H1 (cell line): ENCODE results near the gene ARHGEF28. TPM values are rescaled to one million over a fixed set of nuclear protein-coding genes. Genes with fewer than 3 reads are reported as not detected.

ENCODE experiments used
- CTCF ChIA-PET: fragments of 300-600 bp; sonication (Branson Sonifier 250); formaldehyde crosslinking; loops from one replicate; lab custom pipeline; 2021; ENCODE audit not compliant: partially characterized antibody; lab: Charles Lee
- POLR2A ChIA-PET: fragments of 300-600 bp; sonication (Branson Sonifier 250); formaldehyde crosslinking; loops from one replicate; lab custom pipeline; 2021; ENCODE audit warnings: inconsistent platforms; ENCODE audit not compliant: partially characterized antibody; lab: Charles Lee
- DNase-seq, 2 experiments: peaks; one replicate each; pipeline versions ENCODE4 v3.0.0 to v3.0.0-alpha.2; 2010 to 2022; ENCODE audit warnings: low spot score in 2 of 2, low read depth in 1 of 2, mixed read lengths in 1 of 2
- FAIRE-seq: peaks from 2 replicates; lab custom pipeline; 2011; peaks lifted over from hg19 to GRCh38; lab: Jason Lieb, UNC
- H2AFZ ChIP-seq: 2 replicates; pipeline ENCODE4 v1.8.1; 2012; ENCODE audit warnings: low read length, inconsistent platforms
- H2AK5ac ChIP-seq: 2 replicates; pipeline ENCODE4 v1.6.1; 2013; ENCODE audit warnings: low read depth, low read length
- H2BK120ac ChIP-seq: replicated peaks from 2 replicates; pipeline ENCODE3; 2013; ENCODE audit warnings: low read depth, low read length, inconsistent platforms
- H2BK12ac ChIP-seq: 2 replicates; pipeline ENCODE4 v1.6.1; 2013; ENCODE audit warnings: low read depth, low read length
- H2BK15ac ChIP-seq: 2 replicates; pipeline ENCODE4 v1.6.1; 2013; ENCODE audit warnings: low read length
- H2BK20ac ChIP-seq: 2 replicates; pipeline ENCODE4 v1.6.1; 2013; ENCODE audit warnings: low read length
- H2BK5ac ChIP-seq: 2 replicates; pipeline ENCODE4 v1.6.1; 2013; ENCODE audit warnings: low read depth, low read length
- H3K14ac ChIP-seq: 2 replicates; pipeline ENCODE4 v1.6.1; 2013; ENCODE audit warnings: inconsistent platforms; ENCODE audit not compliant: insufficient read length
- H3K18ac ChIP-seq: 2 replicates; pipeline ENCODE4 v1.6.1; 2013; ENCODE audit warnings: low read length; ENCODE audit errors: extremely low read depth
- H3K23ac ChIP-seq: 2 replicates; pipeline ENCODE4 v1.6.1; 2013; ENCODE audit warnings: inconsistent platforms; ENCODE audit not compliant: insufficient read length
- H3K23me2 ChIP-seq: 2 replicates; pipeline ENCODE4 v1.6.1; 2013; ENCODE audit warnings: low read depth, low read length
- H3K27ac ChIP-seq: 2 replicates; pipeline ENCODE4 v1.6.1; 2011; ENCODE audit warnings: low read depth, low read length, inconsistent platforms
- H3K27me3 ChIP-seq, 4 experiments: replicated peaks in 1 of 4; 1 replicate in 1 of 4; 2 replicates in 3 of 4; pipeline versions ENCODE4 v1.6.1 to v1.8.1; 2011 to 2013; ENCODE audit warnings: low read length in 3 of 4, mild to moderate bottlenecking in 3 of 4, inconsistent platforms in 2 of 4, mixed read lengths in 2 of 4, moderate library complexity in 1 of 4; ENCODE audit not compliant: control insufficient read depth in 3 of 4, insufficient read depth in 3 of 4; ENCODE audit errors: extremely low read depth in 1 of 4
- H3K36me3 ChIP-seq, 4 experiments: 2 replicates each; pipeline versions ENCODE4 v1.6.1 to v1.8.1; 2011 to 2013; ENCODE audit warnings: mild to moderate bottlenecking in 4 of 4, low read length in 3 of 4, moderate library complexity in 2 of 4, control low read depth in 1 of 4, inconsistent platforms in 1 of 4; ENCODE audit not compliant: insufficient read depth in 4 of 4, control insufficient read depth in 2 of 4
- H3K4ac ChIP-seq: replicated peaks from 2 replicates; pipeline ENCODE3; 2013; ENCODE audit warnings: low read length, low read depth, mixed read lengths, inconsistent platforms; ENCODE audit not compliant: insufficient read length
- H3K4me1 ChIP-seq, 4 experiments: replicated peaks in 1 of 4; 1 replicate in 1 of 4; 2 replicates in 3 of 4; pipeline versions ENCODE4 v1.6.1 to v1.8.1; 2011 to 2013; ENCODE audit warnings: low read length in 3 of 4, inconsistent platforms in 2 of 4, mixed read lengths in 1 of 4; ENCODE audit not compliant: insufficient read depth in 4 of 4, control insufficient read depth in 3 of 4
- H3K4me2 ChIP-seq, 2 experiments: 2 replicates each; pipeline versions ENCODE4 v1.6.1 to v1.8.1; 2011 to 2013; ENCODE audit warnings: low read depth in 2 of 2, low read length in 2 of 2, control low read depth in 1 of 2, inconsistent platforms in 1 of 2, mild to moderate bottlenecking in 1 of 2; ENCODE audit not compliant: insufficient read depth in 1 of 2
- H3K4me3 ChIP-seq, 4 experiments: fragments of 200-600, 300-600 bp in 1 of 4; sonication (generic), shearing (Covaris generic), sonication (Bioruptor Twin) in 1 of 4; 2 replicates each; pipeline versions ENCODE4 v1.5.1 to v1.8.1; 2011 to 2016; ENCODE audit warnings: low read length in 4 of 4, low read depth in 3 of 4, control low read depth in 2 of 4, inconsistent platforms in 2 of 4, mild to moderate bottlenecking in 2 of 4, mixed read lengths in 1 of 4, moderate library complexity in 1 of 4; ENCODE audit not compliant: insufficient read depth in 2 of 4; ENCODE audit errors: extremely low read depth in 1 of 4
- H3K56ac ChIP-seq: replicated peaks from 2 replicates; pipeline ENCODE3; 2013; ENCODE audit warnings: low read depth, mild to moderate bottlenecking, mixed read lengths, low read length, inconsistent platforms; ENCODE audit not compliant: insufficient read length
- H3K79me1 ChIP-seq: 2 replicates; pipeline ENCODE4 v1.6.1; 2013; ENCODE audit warnings: low read depth, low read length, control low read depth
- H3K79me2 ChIP-seq, 2 experiments: 2 replicates each; pipeline versions ENCODE4 v1.6.1 to v1.8.1; 2012 to 2013; ENCODE audit warnings: low read length in 2 of 2, mild to moderate bottlenecking in 2 of 2, inconsistent platforms in 1 of 2; ENCODE audit not compliant: insufficient read depth in 2 of 2, control insufficient read depth in 1 of 2
- H3K9ac ChIP-seq, 4 experiments: replicated peaks in 1 of 4; 1 replicate in 1 of 4; 2 replicates in 3 of 4; pipeline versions ENCODE4 v1.6.1 to v1.8.1; 2011 to 2013; ENCODE audit warnings: low read depth in 3 of 4, low read length in 3 of 4, control low read depth in 2 of 4, mild to moderate bottlenecking in 2 of 4, moderate library complexity in 2 of 4, inconsistent platforms in 1 of 4; ENCODE audit errors: extremely low read depth in 1 of 4
- H3K9me3 ChIP-seq, 2 experiments: 2 replicates each; pipeline versions ENCODE4 v1.6.1 to v1.8.1; 2012 to 2013; ENCODE audit warnings: mild to moderate bottlenecking in 2 of 2, moderate library complexity in 2 of 2, control low read depth in 1 of 2, inconsistent platforms in 1 of 2, low read depth in 1 of 2, low read length in 1 of 2, mixed read lengths in 1 of 2; ENCODE audit not compliant: insufficient read depth in 2 of 2
- H4K20me1 ChIP-seq, 2 experiments: replicated peaks in 1 of 2; 2 replicates each; pipeline versions ENCODE3 to v1.8.1; 2011 to 2013; ENCODE audit warnings: inconsistent platforms in 2 of 2, low read length in 2 of 2, mild to moderate bottlenecking in 1 of 2; ENCODE audit not compliant: insufficient read depth in 2 of 2, control insufficient read depth in 1 of 2
- H4K5ac ChIP-seq: 2 replicates; pipeline ENCODE4 v1.6.1; 2013; ENCODE audit warnings: low read length, low read depth, mixed read lengths, inconsistent platforms; ENCODE audit not compliant: insufficient read length
- H4K8ac ChIP-seq: 2 replicates; pipeline ENCODE4 v1.8.0; 2013; ENCODE audit warnings: mild to moderate bottlenecking, moderate library complexity, low read length, inconsistent platforms; ENCODE audit not compliant: insufficient read depth; ENCODE audit errors: extremely low read depth
- H4K91ac ChIP-seq: replicated peaks from 2 replicates; pipeline ENCODE3; 2013; ENCODE audit warnings: low read length, mixed read lengths, inconsistent platforms; ENCODE audit not compliant: insufficient read length
- HDAC2 ChIP-seq, 2 experiments: fragments of 300-600 bp in 1 of 2; sonication (generic) in 1 of 2; IDR thresholded peaks; 2 replicates each; pipeline ENCODE4 v1.6.1; 2011 to 2012; ENCODE audit warnings: low read depth in 2 of 2, low read length in 2 of 2, mild to moderate bottlenecking in 2 of 2, moderate library complexity in 2 of 2, borderline replicate concordance in 1 of 2, inconsistent platforms in 1 of 2
- KDM1A ChIP-seq: fragments of 200-600, 300-600 bp; sonication (generic); IDR thresholded peaks from 2 replicates; pipeline ENCODE4 v1.7.1; 2016; ENCODE audit warnings: mild to moderate bottlenecking, low read length, borderline replicate concordance
- KDM4A ChIP-seq: IDR thresholded peaks from one replicate; pipeline ENCODE4 v1.7.1; 2012; ENCODE audit warnings: low read depth, mild to moderate bottlenecking, moderate library complexity, low read length, inconsistent platforms; ENCODE audit not compliant: severe bottlenecking
- SP2 ChIP-seq: IDR thresholded peaks from 2 replicates; pipeline ENCODE4 v1.6.1; 2012; ENCODE audit warnings: mild to moderate bottlenecking, low read length, inconsistent platforms
- WGBS, 2 experiments: shearing (Covaris generic) in 1 of 2; methylation state at CpG; one replicate each; pipeline versions ENCODE4 v1.1.6 to v1.1.7; 2013 to 2015; ENCODE audit warnings: low lambda C conversion rate in 2 of 2, mixed read lengths in 2 of 2, inconsistent platforms in 1 of 2, low coverage in 1 of 2, missing lambda C conversion rate in 1 of 2; ENCODE audit not compliant: insufficient replicate concordance in 2 of 2, insufficient coverage in 1 of 2, insufficient read length in 1 of 2; ENCODE audit errors: extremely low coverage in 1 of 2, missing lambda C conversion rate in 1 of 2; 5-methylcytosine and 5-hydroxymethylcytosine counted together
- polyA plus RNA-seq, 7 experiments: library from polyadenylated mRNA; depleted of rRNA in 3 of 7; stranded (reverse) in 5 of 7; unstranded in 2 of 7; fragments of >200 nt in 5 of 7; fragments of 200-250 nt in 2 of 7; gene quantifications; 1 replicate in 5 of 7; 2 replicates in 1 of 7; 4 replicates in 1 of 7; pipeline versions ENCODE4 v1.2.1 to v1.2.3, GENCODE V29; 2011 to 2013; ENCODE audit warnings: missing spikeins in 2 of 7, mixed read lengths in 2 of 7
- total RNA-seq: library from RNA; stranded (reverse); fragmentation: NEBNext Ultra II Directional; extraction: Animal tissue kit (Norgen Biotek cat#: 25700); gene quantifications from 2 replicates; pipeline ENCODE4 v1.2.1, GENCODE V29; 2021

ARHGEF28 gene
- total and polyA plus RNA-seq, 2 of the 8 experiments (the other 6 are each of a cell fraction or from before 2014, with no cell fraction given): 0.33 to 1.0 TPM

DNA sequence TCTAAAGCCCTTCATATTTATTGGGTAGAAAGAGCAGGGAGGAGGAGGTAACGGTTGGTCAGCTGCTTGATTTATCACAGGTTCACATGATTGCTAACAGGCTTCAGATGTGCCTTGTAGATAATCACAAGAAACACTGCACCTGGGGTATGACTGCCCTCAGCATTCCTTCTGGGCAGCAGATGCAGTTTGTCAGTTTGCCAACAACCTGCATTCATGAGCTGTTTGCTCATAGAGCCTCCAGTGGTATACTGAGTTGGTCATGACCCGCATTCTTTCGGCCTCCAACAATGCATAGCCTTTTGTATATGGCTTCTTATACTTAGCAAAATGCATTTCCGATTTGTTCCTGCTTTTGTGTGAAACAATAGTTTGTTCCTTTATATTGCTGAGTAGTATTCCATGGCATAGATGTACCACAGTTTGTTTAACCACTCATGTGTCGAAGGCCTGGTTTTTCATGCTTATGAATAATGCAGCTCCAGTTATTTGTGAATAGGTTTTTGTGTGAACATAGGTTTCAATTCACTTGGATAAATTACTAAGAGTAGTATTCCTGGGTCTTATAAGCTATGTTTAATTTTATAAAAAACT, 83.6 kb downstream of the ARHGEF28 start:
- no peak for DNase-seq
- no peaks in the 10 kb centered on the region for H3K79me1 ChIP-seq
- no peak overlapping the region for H3K18ac ChIP-seq
- no peak overlapping the region for H2BK5ac ChIP-seq
- peaks cover 2 to 4% of the 10 kb centered on the region in 2 experiments; a peak in 2 of 4 replicates for H3K9me3 ChIP-seq
- no peak for FAIRE-seq
- no peak overlapping the region for H4K91ac ChIP-seq
- no peak overlapping the region for H3K27ac ChIP-seq
- no peak overlapping the region for H3K23ac ChIP-seq
- H2BK12ac ChIP-seq: no peak overlapping the region
- no peak overlapping the region for H4K5ac ChIP-seq
- no peak overlapping the region for H2AFZ ChIP-seq
- H3K4me2 ChIP-seq: no peak overlapping the region
- no peak overlapping the region for H3K4me3 ChIP-seq
- H3K56ac ChIP-seq: no peak overlapping the region
- no peaks in the 10 kb centered on the region for H3K4me1 ChIP-seq
- no peak overlapping the region for H2AK5ac ChIP-seq
- no peak overlapping the region for H2BK15ac ChIP-seq
- 89% methylated on average over 5 of the region's 5 CpGs; no CpG with 5 or more reads in 1 of the 2 experiments for WGBS, 2 experiments
- H3K4ac ChIP-seq: no peak overlapping the region
- H3K79me2 ChIP-seq: no peaks in the 10 kb centered on the region
- H4K8ac ChIP-seq: no peak overlapping the region
- no peaks in the 10 kb centered on the region for H3K27me3 ChIP-seq
- no peaks in the 10 kb centered on the region for H3K36me3 ChIP-seq
- H3K9ac ChIP-seq: no peak overlapping the region
- TF ChIP-seq KDM1A (peak; percentile 46; the same call in 1 of the 2 replicates), HDAC2 (IDR thresholded peaks at IDR 0.05; ENCODE audit: borderline replicate concordance in 1 of 2, low read depth in 2 of 2, low read length in 2 of 2) (no peak), SP2 (no peak), KDM4A (no peak)
- TF ChIP-seq, all 59 proteins: peak for 1
- ChIA-PET CTCF (interaction anchor here (0.7 to 1.6 kb wide), 5 partner anchors 16 to 119 kb away, joined by 3 to 5 read pairs (median 4); no protein-coding TSS in a partner anchor), POLR2A (no interaction called here)
- Histone ChIP-seq H3K23me2 (no peaks in the 10 kb centered on the region; the same call in 1 of the 2 replicates), H2BK20ac (no peak overlapping the region), H4K20me1 (no peaks in the 10 kb centered on the region), H3K14ac (no peak overlapping the region), H2BK120ac (no peak overlapping the region)
